A549 treated with Hydrocortisone at 1 μM for 4 hours (cell line): Measurements from ENCODE around the gene ANKHD1. TPM values are rescaled to one million over a fixed set of nuclear protein-coding genes. Genes with fewer than 3 reads are reported as not detected.

Experiments used
- total RNA-seq: library from RNA; stranded (reverse); fragments of 200-300 nt; extraction: Qiagen RNA extraction; gene quantifications from 5 replicates; pipeline ENCODE4 v1.2.3, GENCODE V29; 2022

Gene ANKHD1
- 38.9 to 55.6 TPM (median 49.9 TPM) in 5 replicates for total RNA-seq

GRCh38 chr5:140401362-140402257 is at the start of gene ANKHD1:
TSS of gene ANKHD1 (plus strand) at chr5:140401833. CDS start at chr5:140401968, 135 bp downstream.

GRCh38 chr5:140360101-140360500 is 41.5 kb upstream of the ANKHD1 start, which contains the start of gene SLC4A9:
TSS of gene SLC4A9 (plus strand) at chr5:140360194. CDS start at chr5:140360237, 43 bp downstream.

GRCh38 chr5:140547508-140548299 is 146.1 kb downstream of the ANKHD1 start, which contains the start of gene EIF4EBP3:
TSS of gene EIF4EBP3 (plus strand) at chr5:140547662. CDS start at chr5:140547738, 76 bp downstream.

GRCh38 chr5:140557136-140557805 is 155.6 kb downstream of the ANKHD1 start, which contains the start of gene SRA1:
TSS of gene SRA1 (minus strand) at chr5:140557473. CDS start at chr5:140557452, 21 bp downstream.

GRCh38 chr5:140564196-140565023 is 162.8 kb downstream of the ANKHD1 start, which contains the start of the genes APBB3 and SLC35A4:
TSS of gene APBB3 (minus strand) at chr5:140564598. CDS start at chr5:140564245, 353 bp downstream.
TSS of gene SLC35A4 (plus strand) at chr5:140564828. CDS start at chr5:140567170, 2,342 bp downstream.

Other genes with a start within 250 kb of the ANKHD1 start
- gene CYSTM1, start 226.6 kb upstream of the ANKHD1 start, total RNA-seq = 158 to 213 TPM (median 174 TPM) in 5 replicates
- 89.7 to 116 TPM (median 93.3 TPM) in 5 replicates for gene PFDN1, start 98.7 kb upstream of the ANKHD1 start, total RNA-seq
- gene HBEGF, start 55.2 kb upstream of the ANKHD1 start, total RNA-seq = 5.6 to 7.5 TPM (median 6.5 TPM) in 5 replicates
- gene SLC4A9, start 41.6 kb upstream of the ANKHD1 start, total RNA-seq = 0.02 TPM in 1 of 5 replicates, not detected in the others
- gene EIF4EBP3, start 145.8 kb downstream of the ANKHD1 start, total RNA-seq = 0.39 to 3.0 TPM (median 1.8 TPM) in 5 replicates
- 32.5 to 53.2 TPM (median 46.8 TPM) in 5 replicates for gene SRA1, start 155.6 kb downstream of the ANKHD1 start, total RNA-seq
- gene APBB3, start 162.8 kb downstream of the ANKHD1 start, total RNA-seq = 5.3 to 7.1 TPM (median 6.4 TPM) in 5 replicates
- 73.1 to 91.2 TPM (median 80.5 TPM) in 5 replicates for gene SLC35A4, start 163.0 kb downstream of the ANKHD1 start, total RNA-seq
- gene CD14, start 231.3 kb downstream of the ANKHD1 start, total RNA-seq = 3.3 to 4.5 TPM (median 4.1 TPM) in 5 replicates
- 9.2 to 12.7 TPM (median 12.2 TPM) in 5 replicates for gene TMCO6, start 237.6 kb downstream of the ANKHD1 start, total RNA-seq
- 84.6 to 130 TPM (median 123 TPM) in 5 replicates for gene NDUFA2, start 245.8 kb downstream of the ANKHD1 start, total RNA-seq
- 84.3 to 119 TPM (median 87.4 TPM) in 5 replicates for gene IK, start 246.0 kb downstream of the ANKHD1 start, total RNA-seq